Fibroblast of upper back skin (primary cell): ENCODE results near the gene RAPGEF3.
A peak's percentile ranks its signal among the peaks of the same experiment; 100 is the strongest.

Experiments used
- DNase-seq: peaks from one replicate; pipeline ENCODE4 v3.0.0-alpha.2; 2013

The RAPGEF3 gene

DNA sequence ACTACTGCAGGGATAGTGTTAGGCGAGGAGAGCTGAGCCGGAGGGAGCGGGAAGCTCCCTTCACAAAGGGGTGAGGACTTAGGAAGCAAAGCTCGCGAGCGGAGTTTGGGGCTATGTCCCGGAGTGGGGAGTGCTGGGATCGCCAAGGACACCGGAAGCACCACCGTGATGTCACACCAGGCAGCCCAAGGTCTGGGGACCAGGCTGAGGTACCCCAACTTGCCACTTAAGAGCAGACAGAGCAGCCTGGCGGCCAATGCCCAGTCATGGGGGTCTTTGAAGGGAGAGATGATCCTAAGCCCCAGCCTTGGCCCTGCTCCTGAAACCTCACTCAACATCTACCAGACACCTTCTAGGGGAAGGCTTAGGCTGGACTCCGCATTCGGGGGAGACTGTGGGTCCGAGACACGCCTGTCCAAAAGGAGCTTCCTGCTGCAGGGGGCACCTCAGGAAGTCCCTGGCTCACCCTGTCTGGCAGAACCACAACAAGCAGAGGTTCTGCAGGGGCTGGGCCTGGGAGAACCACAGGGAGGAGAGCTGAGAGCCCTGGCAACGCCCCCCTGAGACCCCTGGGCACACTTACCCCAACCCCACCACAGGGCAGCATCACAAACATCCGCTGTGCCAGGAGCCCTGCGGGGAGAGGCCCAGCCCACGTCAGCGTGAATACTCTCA is 32.1 kb upstream of the RAPGEF3 start:
- no peak for DNase-seq

DNA sequence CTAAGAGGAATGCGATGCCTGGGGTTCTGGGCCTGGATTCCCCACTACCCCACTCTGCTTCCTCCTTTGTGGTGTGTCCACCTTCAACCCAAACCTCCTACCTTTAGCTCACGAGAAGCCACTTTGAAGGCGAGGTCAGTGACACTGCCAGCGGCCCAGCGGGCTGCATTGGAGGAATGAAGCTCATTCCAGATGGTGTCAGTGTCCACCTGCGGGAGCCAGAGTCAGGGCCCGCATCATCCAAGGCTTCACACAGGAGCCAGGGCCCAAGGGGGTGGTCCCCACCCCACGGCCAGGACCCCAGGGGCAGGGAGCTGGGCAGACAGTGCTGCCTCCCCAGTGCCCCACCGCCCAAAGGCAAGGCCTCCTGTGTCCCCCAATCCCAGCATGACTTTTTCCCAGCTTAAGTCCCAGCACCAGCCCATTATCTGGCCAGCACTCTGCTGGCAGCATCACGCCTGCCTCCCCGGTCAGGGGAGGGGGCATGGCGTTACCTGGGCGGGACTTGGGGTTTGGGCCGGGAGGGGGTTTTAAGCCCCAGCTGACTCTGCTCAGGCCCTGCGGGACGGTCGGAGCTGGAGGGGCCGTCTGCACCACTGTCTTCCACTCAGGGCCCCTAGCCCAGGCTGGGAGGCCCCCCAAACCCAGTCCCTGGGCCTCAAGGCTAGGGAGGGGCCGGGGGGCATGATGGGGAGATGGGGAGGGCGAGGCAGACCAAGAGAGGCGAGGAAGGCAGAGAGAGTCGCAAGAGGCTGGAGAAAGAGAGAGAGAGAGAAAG is 31.2 kb upstream of the RAPGEF3 start:
- DNase-seq, result no peak

DNA sequence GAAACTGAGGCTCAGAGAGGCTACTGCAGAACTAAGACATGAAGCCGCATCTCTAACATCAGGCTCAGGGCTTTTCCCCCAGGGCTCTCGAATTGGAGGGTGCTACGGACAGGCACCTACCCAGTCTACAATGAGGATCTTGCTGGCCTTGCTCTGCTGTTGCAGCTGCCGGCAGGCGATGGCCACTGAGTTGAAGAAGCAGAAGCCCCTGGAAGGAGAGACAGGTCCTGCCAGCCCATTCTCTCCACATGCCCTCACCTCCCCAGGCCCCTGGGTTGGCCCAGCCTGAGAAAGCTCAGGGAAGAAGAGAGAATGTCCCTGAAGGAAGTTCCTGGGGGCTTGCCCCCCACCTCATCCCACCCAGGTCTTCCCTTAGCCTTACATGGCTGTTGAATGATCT is 30.5 kb upstream of the RAPGEF3 start:
- no peak for DNase-seq

DNA sequence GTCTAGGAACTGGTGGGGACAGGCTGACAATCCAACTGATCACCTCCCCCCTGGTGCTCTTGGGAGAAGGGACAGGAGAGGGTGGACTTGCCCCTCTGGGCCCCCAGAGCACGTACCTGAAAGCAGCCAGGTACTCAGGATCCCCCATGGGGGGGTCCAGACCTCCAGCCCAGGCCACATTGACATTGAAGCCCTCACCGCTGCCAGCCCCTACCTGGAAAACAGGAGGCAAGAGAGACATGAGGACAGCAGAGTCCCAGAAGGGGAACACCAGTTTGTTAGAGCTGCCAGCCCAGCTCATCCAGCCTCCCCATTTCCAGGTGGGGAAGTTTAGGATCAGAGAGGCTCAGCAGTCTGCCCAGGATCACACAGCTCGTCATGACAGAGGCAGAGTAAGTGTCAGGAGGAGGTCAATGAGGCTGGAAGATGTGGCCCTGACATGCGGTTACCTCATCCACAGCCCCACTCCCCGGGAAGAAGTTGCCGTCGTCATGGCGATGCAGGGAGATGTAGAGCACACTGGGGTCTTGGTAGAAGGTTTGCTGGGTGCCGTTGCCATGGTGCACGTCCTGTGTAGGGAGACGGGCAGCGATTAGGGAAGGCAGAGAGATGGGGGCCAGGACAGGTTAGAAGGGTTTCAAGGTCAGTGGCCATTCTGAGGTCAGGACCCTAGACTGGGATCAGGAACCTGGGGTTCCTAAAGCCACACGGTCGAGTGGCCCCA is 29.1 kb upstream of the RAPGEF3 start:
- DNase-seq, result no peak

DNA sequence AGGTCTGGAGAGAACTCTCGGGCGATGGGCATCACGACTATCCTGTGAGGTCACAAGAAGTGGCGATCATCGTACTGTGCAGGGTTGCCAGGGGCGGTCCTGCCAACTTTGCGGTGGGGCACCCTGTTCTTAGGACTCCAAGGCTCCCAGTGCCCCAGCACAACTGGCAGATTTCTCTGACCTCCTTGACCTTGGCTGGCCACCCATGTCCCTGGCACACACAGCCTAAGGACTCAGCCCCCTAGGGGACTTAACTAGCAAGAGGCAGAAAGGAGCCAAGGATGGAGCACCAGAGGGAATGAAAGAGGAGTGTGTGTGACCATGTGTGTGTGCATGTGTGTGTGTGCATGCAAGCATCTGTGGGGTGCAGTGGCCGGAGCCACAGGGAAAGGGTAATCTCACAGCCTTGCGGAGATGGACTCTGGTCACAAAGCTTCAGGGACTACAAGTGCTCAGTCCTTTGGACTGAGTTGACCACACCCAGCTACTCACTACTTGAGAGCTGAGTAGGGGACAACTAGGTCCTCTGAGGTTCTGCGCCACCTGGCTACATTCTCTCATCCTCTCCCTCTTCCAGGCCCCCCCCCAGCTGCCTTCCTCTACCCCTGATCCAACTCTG is 28.1 kb upstream of the RAPGEF3 start:
- no peak for DNase-seq

DNA sequence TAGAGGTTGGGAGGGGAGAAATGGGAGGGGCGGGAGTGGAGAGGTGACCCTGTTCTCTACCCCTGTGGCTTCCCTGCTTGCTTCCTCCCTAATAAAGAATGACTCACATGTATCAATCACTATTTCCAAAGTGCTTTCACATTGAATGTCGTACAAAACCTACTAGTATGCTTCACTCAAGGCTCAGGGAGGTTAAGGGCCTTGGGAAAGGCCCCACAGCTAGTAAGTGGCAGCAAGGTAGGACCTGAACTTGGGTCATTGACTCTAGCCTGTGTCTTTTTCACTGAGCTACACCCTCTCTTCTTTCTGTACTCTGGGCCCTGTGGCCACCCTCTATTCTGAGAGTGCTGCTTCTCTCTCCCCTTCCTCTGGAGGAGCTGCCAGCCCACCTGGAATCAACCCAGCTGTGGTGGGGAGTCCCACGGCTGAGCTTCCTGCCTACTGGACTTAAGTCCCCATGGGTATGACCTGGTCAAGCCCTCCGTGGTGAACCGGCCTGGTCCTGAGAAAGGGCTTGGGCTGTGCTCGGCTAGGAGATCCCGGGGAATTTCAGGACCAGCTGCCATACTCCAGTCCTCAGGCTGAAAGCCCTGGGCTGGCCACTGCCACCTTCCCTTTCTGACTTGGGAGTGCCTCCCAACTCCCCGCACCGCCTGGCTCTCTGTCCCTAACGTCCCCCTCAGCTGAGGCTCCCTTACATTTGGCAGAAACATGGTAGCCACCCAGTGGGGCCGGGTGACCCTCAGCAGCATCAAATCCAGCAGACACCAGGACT is 27.4 kb upstream of the RAPGEF3 start:
- DNase-seq, result no peak

DNA sequence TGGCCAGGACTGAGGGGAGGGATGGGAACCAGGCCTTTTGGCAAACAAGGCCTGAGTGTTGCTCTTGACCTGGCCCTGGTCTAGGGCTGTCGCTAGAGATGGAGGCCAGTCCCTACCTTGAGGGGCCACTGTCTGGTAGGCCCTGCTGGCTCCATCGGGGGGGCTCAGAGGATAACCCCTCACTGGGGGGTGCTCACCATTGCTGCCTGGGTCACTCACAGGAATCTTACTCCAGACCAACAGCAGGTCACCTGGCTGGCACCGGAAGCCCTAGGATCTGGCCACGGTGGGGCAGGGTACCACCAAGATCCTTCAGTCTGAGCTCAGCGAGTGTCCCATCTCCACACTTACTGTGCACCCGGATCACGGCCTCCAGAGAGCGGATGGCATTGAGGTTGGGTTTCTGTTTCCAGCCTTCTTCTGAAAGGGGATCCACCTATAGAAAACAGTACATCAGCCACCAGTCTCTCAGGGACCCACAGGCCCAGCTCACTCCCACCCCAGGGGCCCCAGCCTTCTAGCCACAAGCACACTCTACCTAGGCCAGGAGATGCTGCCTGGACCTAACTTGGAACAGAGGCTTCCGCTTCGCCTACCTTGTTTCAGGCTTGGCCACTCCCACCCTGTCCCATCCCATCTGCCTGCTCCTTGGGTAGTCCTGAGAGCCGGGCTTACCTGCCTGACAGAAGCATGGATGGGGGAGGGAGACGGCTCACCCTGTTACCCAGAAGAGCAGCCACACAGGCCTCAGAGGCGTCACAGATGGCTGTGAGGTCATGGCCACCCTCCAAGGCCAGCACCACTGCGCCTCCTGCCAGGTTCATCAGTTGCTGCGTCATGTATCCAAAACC is 26.6 kb upstream of the RAPGEF3 start:
- DNase-seq, result no peak

DNA sequence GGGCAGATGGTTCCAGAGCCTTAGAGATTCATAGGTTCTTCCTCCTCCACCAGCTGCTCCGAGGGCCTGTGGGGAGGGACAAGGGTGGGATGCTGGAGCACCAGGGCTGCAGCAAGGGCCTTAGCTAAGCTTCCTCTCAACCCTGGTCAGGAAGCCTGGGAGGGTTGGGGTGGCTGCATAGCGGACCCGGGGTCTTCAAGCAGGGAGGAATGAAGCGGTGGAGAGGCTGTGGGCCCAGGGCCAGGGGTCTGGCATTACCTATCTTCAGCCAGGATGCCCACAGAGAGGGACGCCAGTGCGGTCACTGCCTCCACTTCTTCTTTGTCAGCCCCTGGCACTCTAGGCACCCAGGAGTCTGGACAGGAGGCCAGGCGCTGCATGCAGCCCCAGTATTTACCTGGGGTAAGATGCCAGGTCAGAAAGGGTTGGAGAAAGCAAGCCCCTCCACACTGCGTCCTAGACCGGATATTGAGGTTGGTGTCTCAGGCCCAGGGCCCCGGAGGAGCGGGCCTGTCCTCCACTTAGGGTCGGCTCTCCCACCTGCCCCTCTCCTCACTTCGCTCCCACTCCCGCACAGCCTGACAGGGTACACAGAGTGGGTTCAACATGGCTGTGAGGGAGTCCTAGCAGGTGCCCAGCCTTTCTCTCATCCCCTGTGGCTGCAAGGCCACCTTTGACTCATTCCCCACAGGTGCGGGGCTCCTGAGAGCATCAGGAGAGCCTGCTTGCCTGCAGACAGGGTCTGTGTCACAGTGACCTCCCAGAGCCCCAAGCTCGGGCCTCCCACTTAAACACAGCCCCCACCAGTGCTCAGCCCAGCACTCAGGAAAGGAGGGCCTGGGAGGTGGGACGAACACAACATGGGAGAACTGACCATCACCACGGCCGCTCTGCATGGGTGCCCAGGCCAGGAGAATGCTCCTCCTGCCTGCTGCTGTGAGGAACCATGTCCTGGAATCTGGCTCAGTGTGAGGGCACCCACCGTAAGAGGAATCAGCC is 25.4 kb upstream of the RAPGEF3 start:
- no peak for DNase-seq

DNA sequence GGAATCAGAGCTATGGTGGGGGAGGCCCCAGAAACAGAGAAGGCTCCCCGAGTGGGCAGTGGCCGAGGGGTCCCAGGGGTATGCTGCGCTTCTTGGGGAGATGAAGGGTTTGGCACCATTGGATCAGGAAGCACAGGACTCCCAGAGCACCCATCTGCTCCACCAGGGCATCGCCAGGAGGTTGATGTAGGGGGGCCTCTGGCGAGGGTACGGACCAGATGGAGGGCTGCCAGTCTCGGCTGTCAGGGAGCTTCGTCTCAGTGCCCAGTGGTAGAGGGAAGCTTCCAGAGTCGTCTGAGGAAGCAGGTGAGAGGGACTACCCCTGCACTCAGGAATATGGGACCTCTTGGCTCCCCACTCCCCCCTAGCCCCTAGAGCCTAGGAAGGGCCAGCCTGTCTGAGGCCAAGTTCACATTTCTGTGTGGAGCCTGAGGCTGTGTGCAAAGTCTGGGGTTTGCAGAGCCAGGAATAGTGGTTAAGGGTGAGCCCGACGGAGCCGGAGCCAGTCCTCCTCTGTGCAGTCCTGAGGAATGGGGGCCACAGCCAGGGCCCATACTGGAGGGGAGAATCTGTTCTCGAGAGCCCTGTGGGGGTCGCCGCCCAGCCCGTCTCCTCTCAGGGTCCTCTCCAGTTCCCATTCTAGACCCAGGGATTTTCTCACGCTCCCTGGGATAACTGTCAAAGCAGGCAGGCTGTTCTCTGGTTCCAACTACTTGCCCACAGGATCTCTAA is 24.5 kb upstream of the RAPGEF3 start:
- no peak for DNase-seq

DNA sequence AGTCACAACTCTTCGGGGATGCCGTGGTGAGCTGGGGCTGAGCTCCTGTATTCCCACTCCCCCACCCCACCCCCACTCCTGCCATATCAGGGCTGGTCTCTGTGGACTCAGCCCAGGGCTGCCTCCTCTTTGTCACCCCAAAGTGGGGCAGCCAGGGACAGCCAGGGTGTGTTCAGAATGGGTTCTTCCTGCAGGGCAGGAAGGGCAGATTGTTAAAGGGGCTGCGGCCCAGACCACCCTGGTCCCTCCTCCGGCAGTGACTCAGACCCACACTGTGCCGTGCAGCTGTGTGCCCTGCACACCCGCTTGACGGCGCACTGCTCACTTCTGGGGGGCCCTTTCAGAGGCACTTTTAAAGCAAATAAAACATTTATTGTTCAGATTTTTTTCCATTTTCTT is 23.7 kb upstream of the RAPGEF3 start:
- DNase-seq, result no peak

DNA sequence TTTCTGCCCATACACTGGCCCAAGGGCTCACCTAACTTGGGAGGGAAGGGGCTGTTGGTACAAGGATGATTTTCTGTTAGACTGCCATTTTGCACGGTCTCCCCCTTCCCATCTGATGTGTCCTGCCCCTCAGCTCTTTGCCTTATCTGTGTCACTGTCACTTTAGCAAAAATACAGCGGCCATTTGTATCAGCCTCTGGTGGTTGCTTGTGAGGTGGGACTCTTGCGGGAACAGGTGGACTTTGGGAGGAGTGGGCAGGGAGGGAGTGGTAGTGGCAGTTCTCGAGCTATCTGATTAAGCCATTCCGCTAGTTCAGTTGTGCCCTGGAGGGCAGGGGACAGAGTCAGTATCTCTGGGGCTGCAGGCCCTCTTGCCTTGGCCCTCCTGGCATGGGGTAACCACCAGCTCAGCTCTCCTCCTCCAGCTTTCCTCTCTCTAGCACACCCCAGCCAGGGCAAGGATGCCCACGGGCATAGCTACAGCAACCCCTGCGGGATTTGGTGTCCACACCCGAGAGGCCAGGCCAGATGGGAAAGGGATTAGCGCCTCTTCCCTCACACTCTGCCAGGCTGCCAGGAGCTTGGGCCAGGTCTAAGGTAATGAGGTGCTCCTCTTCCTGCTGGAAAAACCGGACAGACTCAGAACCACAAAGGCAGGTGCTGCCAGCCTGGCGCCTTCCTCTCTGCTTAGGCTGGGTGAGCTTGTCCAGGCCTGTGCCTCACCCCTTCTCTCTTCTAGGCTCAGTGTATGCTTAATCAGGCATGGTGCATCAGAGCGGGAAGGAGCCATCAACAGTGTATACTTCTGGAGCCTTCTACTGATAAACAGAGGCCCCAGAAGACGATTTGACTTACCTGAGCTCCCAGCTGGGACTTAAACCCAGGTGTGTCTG is 23.0 kb upstream of the RAPGEF3 start:
- DNase-seq, result no peak

DNA sequence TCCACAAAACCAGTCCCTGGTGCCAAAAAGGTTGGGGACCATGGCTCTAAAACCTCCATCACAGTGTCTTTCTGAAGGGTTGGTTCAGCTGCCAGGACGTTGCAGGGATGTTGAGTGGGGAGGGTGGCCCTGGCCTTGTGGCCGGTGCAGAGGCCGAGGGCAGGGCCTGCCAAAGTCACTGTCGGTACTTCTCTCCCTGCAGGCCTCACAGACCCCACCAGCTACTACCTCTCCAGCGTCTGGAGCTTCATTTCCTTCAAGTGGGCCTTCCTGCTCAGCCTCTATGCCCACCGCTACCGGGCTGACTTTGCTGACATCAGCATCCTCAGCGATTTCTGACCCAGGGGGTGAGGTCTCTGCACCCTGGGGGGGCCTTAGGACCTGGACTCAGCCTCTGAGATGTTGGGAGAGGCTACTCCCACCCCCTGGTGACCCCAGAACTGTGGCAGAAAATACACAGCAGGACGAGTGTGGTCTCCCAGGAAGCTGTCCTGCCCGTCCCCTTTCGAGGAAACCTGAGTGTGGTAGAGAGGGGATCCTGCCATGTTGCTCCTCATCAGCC is 21.3 kb upstream of the RAPGEF3 start:
- no peak for DNase-seq

DNA sequence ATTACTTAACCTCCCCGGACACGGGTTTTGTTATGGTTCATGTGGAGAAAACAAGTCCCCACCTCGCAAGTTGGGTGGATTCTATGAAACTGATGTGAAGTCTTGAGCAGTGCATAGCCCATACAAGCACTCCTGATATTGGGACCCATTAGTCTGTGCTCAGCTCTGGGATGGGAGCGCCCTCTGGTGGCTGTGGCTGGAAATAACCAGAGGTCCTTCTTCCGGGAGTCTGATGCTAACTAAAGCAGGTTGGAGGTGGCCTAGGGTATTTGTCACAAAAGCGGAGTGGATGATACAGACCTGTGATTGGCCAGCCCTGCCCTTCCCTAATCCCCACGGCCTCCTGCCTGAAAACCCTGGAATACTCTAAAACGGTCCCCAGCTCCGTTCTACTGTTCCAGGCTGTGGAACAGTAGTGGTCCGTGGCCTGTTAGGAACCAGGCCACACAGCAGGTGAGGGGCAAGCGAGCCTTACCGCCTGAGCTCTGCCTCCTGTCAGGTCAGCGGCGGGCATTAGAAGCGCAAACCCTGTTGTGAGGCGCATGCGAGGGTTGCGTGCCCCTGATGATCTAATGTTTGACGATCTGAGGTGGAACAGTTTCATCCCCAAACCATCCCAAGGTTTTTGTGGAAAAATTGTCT is 20.7 kb upstream of the RAPGEF3 start:
- peak; percentile 84 for DNase-seq

DNA sequence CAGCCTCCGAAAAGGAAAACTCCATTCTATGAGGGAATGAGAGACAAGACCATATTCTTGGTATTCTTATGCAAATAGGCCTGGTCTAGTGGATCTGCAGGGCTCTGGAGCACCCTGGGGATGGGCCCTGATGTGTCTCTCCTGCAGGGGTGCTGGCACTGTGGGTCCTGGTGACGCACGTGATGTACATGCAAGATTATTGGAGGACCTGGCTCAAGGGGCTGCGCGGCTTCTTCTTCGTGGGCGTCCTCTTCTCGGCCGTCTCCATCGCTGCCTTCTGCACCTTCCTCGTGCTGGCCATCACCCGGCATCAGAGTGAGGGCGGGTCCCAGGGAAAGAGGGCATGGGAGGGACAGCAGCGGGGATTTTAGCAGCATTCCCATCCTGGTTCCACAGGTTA is 20.2 kb upstream of the RAPGEF3 start:
- DNase-seq, result no peak

DNA sequence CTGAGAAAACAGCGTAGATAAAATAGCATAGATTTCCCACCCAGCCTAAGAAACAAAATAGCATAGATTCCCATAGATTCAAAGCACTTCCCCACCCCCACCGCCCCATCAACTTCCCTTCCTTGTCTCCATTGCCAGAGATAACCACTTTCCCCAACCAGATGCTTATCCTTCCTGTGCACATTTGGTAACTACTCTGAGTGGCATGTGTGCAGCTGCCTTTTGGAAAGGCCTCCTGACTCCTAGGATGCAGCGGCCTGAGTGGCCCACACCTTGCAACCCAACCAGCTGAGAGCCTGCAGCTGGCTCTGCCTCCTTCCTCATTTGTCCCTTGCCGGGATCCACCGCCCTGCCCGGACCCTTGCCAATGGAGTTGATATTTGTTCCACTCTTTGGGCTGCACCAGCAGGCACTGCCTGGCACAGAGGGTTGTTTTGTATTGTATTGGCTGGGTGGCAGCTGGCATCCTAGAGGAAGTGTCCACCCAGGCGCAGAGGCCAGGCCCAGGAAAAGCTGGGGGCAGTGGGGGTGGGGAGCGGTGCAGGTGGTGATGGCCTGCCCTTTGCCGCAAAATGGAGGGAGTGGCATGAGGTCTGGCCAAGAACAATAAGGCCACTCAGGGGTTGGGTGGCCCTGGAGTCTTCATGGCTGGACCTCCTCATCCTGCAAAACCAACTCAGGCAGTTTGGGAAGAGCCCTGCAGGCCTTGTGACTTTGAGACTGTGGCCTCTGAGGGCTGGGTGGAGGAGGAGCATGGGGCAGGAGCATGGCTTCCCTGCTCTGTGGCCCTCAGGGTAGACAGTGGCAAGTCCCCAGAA is 19.3 kb upstream of the RAPGEF3 start:
- DNase-seq, result no peak

DNA sequence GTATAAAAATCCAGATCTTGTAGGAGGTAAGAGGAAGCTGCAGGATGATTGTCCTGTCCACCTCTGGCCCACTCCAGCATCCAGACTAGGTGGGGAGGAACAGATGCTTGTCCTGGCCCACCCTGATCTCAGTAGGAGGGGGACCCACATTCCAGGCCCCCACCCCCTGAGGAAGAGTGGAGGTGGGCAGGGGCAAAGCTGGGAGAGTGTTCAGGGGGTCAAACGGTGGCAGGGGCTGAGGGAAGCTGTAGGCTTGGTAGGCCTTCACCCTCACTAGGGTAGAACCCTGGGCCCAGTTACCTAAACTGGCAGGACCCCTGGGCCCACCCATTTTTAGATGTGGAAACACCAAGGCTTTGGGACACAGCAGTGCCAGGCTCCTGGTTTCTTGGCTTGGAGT is 18.5 kb upstream of the RAPGEF3 start:
- DNase-seq, result no peak
